Left ventricle myocardium superior (tissue), 1 donor: ENCODE results near the gene BORCS5. TPM values are rescaled to one million over a fixed set of nuclear protein-coding genes. Genes with fewer than 3 reads are reported as not detected.
"Not testable (repeated sequence)": the region's sequence is repeated elsewhere in the genome, so short reads cannot be mapped to it uniquely, and the experiment has no call there.

Experiments
- ATAC-seq: fragments of 200-7000 bp; cut with Tn5 transposase; one replicate; pipeline ENCODE4 v1.9.1; 2020; ENCODE audit warnings: mild to moderate bottlenecking, moderate library complexity
- DNase-seq: peaks from one replicate; pipeline ENCODE4 v3.0.0-alpha.2; 2020
- intact Hi-C: fragments of 100-400 bp; cut with micrococcal nuclease; formaldehyde crosslinking; loops from one replicate; pipeline ENCODE4 v1.11.0; 2022
- total RNA-seq: library from RNA; stranded (reverse); fragmentation: NEBNext Ultra II Directional; extraction: Animal tissue kit (Norgen Biotek cat#: 25700); gene quantifications from one replicate; pipeline ENCODE4 v1.2.1, GENCODE V29; 2021
- donor health status: DM: no; HTN: yes; CAD: no; lungs with severe emphysema.

Gene BORCS5
- total RNA-seq, 1 donor from 2014 or later, result 9.3 TPM

GRCh38 chr12:12501121-12501520 is 144.2 kb downstream of the BORCS5 start:
- intact Hi-C loops, result no loop called here
- DNase-seq, result no peak
- no peak for ATAC-seq

- DNase-seq, intact Hi-C loops, ATAC-seq: not testable (repeated sequence)
Measured at GRCh38 chr12:12502130-12502814, 145.4 kb downstream of the BORCS5 start.

GRCh38 chr12:12502815-12503151 is 145.9 kb downstream of the BORCS5 start:
- no peak for DNase-seq
- no peak for ATAC-seq
- intact Hi-C loops, result no loop called here

- intact Hi-C loops, result no loop called here
- DNase-seq (no peak), ATAC-seq (no peak)
Measured at GRCh38 chr12:12503384-12504078, 146.7 kb downstream of the BORCS5 start.

GRCh38 chr12:12505544-12506495 is 148.9 kb downstream of the BORCS5 start:
- intact Hi-C loops, result no loop called here

GRCh38 chr12:12506496-12506890 is 149.6 kb downstream of the BORCS5 start:
- intact Hi-C loops, result no loop called here
- ATAC-seq (peak; percentile 77), DNase-seq (peak; percentile 37)

More at GRCh38 chr12:12505544-12506495, 148.9 kb downstream of the BORCS5 start:
- ATAC-seq (peak; percentile 80), DNase-seq (no peak)

GRCh38 chr12:12507121-12507520 is 150.2 kb downstream of the BORCS5 start:
- ATAC-seq (peak; percentile 24), DNase-seq (no peak)
- intact Hi-C loops, result no loop called here

- intact Hi-C loops, result no loop called here
- no peak for ATAC-seq
- DNase-seq, result no peak
Measured at GRCh38 chr12:12508612-12509011, 151.7 kb downstream of the BORCS5 start.

GRCh38 chr12:12510141-12510540 is 153.3 kb downstream of the BORCS5 start:
- ATAC-seq (no peak), DNase-seq (no peak)
- intact Hi-C loops, result no loop called here

- ATAC-seq, result no peak
- intact Hi-C loops, result no loop called here
- no peak for DNase-seq
Measured at GRCh38 chr12:12510551-12510950, 153.7 kb downstream of the BORCS5 start.

- ATAC-seq (no peak), DNase-seq (no peak)
- intact Hi-C loops, result no loop called here
Measured at GRCh38 chr12:12511021-12511783, 154.3 kb downstream of the BORCS5 start.

- DNase-seq (no peak), ATAC-seq (no peak)
- intact Hi-C loops, result no loop called here
Measured at GRCh38 chr12:12511895-12512711, 155.2 kb downstream of the BORCS5 start.

- DNase-seq (no peak), ATAC-seq (no peak)
- intact Hi-C loops, result no loop called here
Measured at GRCh38 chr12:12513416-12514006, 156.6 kb downstream of the BORCS5 start.

- peak; percentile 62 for ATAC-seq
- no peak for DNase-seq
- intact Hi-C loops, result no loop called here
Measured at GRCh38 chr12:12518464-12518845, 161.6 kb downstream of the BORCS5 start.

- DNase-seq (no peak), ATAC-seq (no peak)
- intact Hi-C loops, result no loop called here
Measured at GRCh38 chr12:12518919-12519318, 162.0 kb downstream of the BORCS5 start.
